H9 (cell line): ENCODE measurements around the gene BCL6B. TPM values are rescaled to one million over a fixed set of nuclear protein-coding genes. Genes with fewer than 3 reads are reported as not detected.

ENCODE experiments used
- DNase-seq: peaks from one replicate; pipeline ENCODE4 v3.0.0-alpha.2; 2017
- H2AFZ ChIP-seq: one replicate; pipeline ENCODE4 v1.6.1; 2013; ENCODE audit warnings: mild to moderate bottlenecking, low read length, control low read depth, moderate library complexity
- H2AK5ac ChIP-seq: 2 replicates; pipeline ENCODE4 v1.6.1; 2013; ENCODE audit warnings: low read length, control low read depth, mixed read lengths; ENCODE audit not compliant: insufficient read length
- H2BK120ac ChIP-seq: one replicate; pipeline ENCODE4 v1.6.1; 2013; ENCODE audit warnings: low read depth, mild to moderate bottlenecking, low read length, control low read depth, inconsistent platforms; ENCODE audit not compliant: poor library complexity, severe bottlenecking
- H2BK12ac ChIP-seq: 2 replicates; pipeline ENCODE4 v1.6.1; 2013; ENCODE audit warnings: low read length, control low read depth, mixed read lengths, low read depth; ENCODE audit not compliant: insufficient read length
- H2BK15ac ChIP-seq: 2 replicates; pipeline ENCODE4 v1.6.1; 2013; ENCODE audit warnings: low read depth, low read length, control low read depth
- H2BK20ac ChIP-seq: one replicate; pipeline ENCODE4 v1.6.1; 2013; ENCODE audit warnings: low read depth, mild to moderate bottlenecking, low read length, control low read depth, inconsistent platforms; ENCODE audit not compliant: poor library complexity, severe bottlenecking
- H2BK5ac ChIP-seq: 2 replicates; pipeline ENCODE4 v1.6.1; 2013; ENCODE audit warnings: low read length, control low read depth, mixed read lengths; ENCODE audit not compliant: insufficient read length
- H3K14ac ChIP-seq: 2 replicates; pipeline ENCODE4 v1.6.1; 2013; ENCODE audit warnings: low read length, control low read depth; ENCODE audit not compliant: insufficient read depth
- H3K18ac ChIP-seq: 2 replicates; pipeline ENCODE4 v1.6.1; 2013; ENCODE audit warnings: low read depth, mild to moderate bottlenecking, mixed read lengths, low read length, control low read depth; ENCODE audit not compliant: insufficient read length
- H3K23ac ChIP-seq: 2 replicates; pipeline ENCODE4 v1.6.1; 2013; ENCODE audit warnings: low read length, control low read depth, mixed read lengths, low read depth; ENCODE audit not compliant: insufficient read length
- H3K23me2 ChIP-seq: 2 replicates; pipeline ENCODE4 v1.6.1; 2013; ENCODE audit warnings: low read depth, mild to moderate bottlenecking, mixed read lengths, low read length, control low read depth; ENCODE audit not compliant: insufficient read length, poor library complexity, severe bottlenecking
- H3K27ac ChIP-seq: 2 replicates; pipeline ENCODE4 v1.5.1; 2013; ENCODE audit warnings: low read length, control low read depth, mixed read lengths, low read depth; ENCODE audit not compliant: insufficient read length
- H3K27me3 ChIP-seq: 2 replicates; pipeline ENCODE4 v1.6.1; 2013; ENCODE audit warnings: low read length, control low read depth, inconsistent platforms; ENCODE audit not compliant: insufficient read depth
- H3K4ac ChIP-seq: 2 replicates; pipeline ENCODE4 v1.6.1; 2013; ENCODE audit warnings: low read depth, mild to moderate bottlenecking, control low read depth, inconsistent platforms, low read length, moderate library complexity
- H3K4me1 ChIP-seq: 2 replicates; pipeline ENCODE4 v1.6.1; 2013; ENCODE audit warnings: low read length, control low read depth, inconsistent platforms; ENCODE audit not compliant: insufficient read depth
- H3K4me2 ChIP-seq: 2 replicates; pipeline ENCODE4 v1.6.1; 2013; ENCODE audit warnings: low read length, control low read depth, mixed read lengths; ENCODE audit not compliant: insufficient read length, insufficient read depth
- H3K56ac ChIP-seq: 2 replicates; pipeline ENCODE4 v1.6.1; 2013; ENCODE audit warnings: low read depth, mild to moderate bottlenecking, mixed read lengths, low read length, control low read depth; ENCODE audit not compliant: insufficient read length
- H3K79me1 ChIP-seq: 2 replicates; pipeline ENCODE4 v1.6.1; 2013; ENCODE audit warnings: low read depth, mild to moderate bottlenecking, moderate library complexity, low read length, control low read depth, inconsistent platforms; ENCODE audit not compliant: insufficient read depth, poor library complexity, severe bottlenecking
- H3K79me2 ChIP-seq: 2 replicates; pipeline ENCODE4 v1.6.1; 2013; ENCODE audit warnings: low read length, control low read depth, inconsistent platforms; ENCODE audit not compliant: insufficient read depth
- H3K9ac ChIP-seq: 2 replicates; pipeline ENCODE4 v1.6.1; 2013; ENCODE audit warnings: low read length, control low read depth, mixed read lengths; ENCODE audit not compliant: insufficient read length; ENCODE audit errors: extremely low read depth
- H3K9me3 ChIP-seq: one replicate; pipeline ENCODE4 v1.6.1; 2013; ENCODE audit warnings: low read depth, low read length, inconsistent platforms; ENCODE audit not compliant: control insufficient read depth
- H3T11ph ChIP-seq: one replicate; pipeline ENCODE4 v1.6.1; 2013; ENCODE audit warnings: mild to moderate bottlenecking, low read length, control low read depth, inconsistent platforms
- H4K20me1 ChIP-seq: one replicate; pipeline ENCODE4 v1.6.1; 2013; ENCODE audit not compliant: control insufficient read depth, insufficient read length, insufficient read depth
- H4K5ac ChIP-seq: 2 replicates; pipeline ENCODE4 v1.6.1; 2013; ENCODE audit warnings: low read depth, mild to moderate bottlenecking, mixed read lengths, low read length, control low read depth; ENCODE audit not compliant: insufficient read length
- H4K8ac ChIP-seq: replicated peaks from 2 replicates; pipeline ENCODE4 v1.6.1; 2013; ENCODE audit warnings: low read length, control low read depth, mixed read lengths, low read depth; ENCODE audit not compliant: insufficient read length
- H4K91ac ChIP-seq: 2 replicates; pipeline ENCODE4 v1.6.1; 2013; ENCODE audit warnings: low read depth, mild to moderate bottlenecking, moderate library complexity, mixed read lengths, low read length, control low read depth; ENCODE audit not compliant: insufficient read length
- H3K27ac Mint-ChIP-seq, 3 experiments: 2 replicates in 2 of 3; 3 replicates in 1 of 3; pipeline ENCODE4 v1.8.0; 2020 to 2021; ENCODE audit warnings: mixed read lengths in 3 of 3, mild to moderate bottlenecking in 1 of 3, moderate library complexity in 1 of 3
- H3K27me3 Mint-ChIP-seq: 2 replicates; pipeline ENCODE4 v1.8.0; 2021; ENCODE audit warnings: low read depth, mild to moderate bottlenecking, moderate library complexity, mixed read lengths
- H3K36me3 Mint-ChIP-seq, 3 experiments: 2 replicates in 2 of 3; 3 replicates in 1 of 3; pipeline ENCODE4 v1.8.0; 2020 to 2021; ENCODE audit warnings: low read depth in 3 of 3, mixed read lengths in 3 of 3; ENCODE audit not compliant: insufficient read depth in 1 of 3
- H3K4me1 Mint-ChIP-seq, 2 experiments: 2 replicates each; pipeline ENCODE4 v1.8.0; 2020; ENCODE audit warnings: mixed read lengths in 2 of 2
- H3K4me3 Mint-ChIP-seq, 2 experiments: 2 replicates in 1 of 2; 3 replicates in 1 of 2; pipeline ENCODE4 v1.8.0; 2020 to 2021; ENCODE audit warnings: mild to moderate bottlenecking in 2 of 2, mixed read lengths in 2 of 2, moderate library complexity in 1 of 2
- H3K9me3 Mint-ChIP-seq, 2 experiments: 2 replicates in 1 of 2; 3 replicates in 1 of 2; pipeline ENCODE4 v1.8.0; 2020; ENCODE audit warnings: mild to moderate bottlenecking in 2 of 2, mixed read lengths in 2 of 2, moderate library complexity in 1 of 2
- WGBS: extraction: QIAGEN DNeasy Blood & Tissue Kit; methylation state at CpG from one replicate; pipeline ENCODE4 v1.1.7; 2013; ENCODE audit warnings: missing lambda C conversion rate, low lambda C conversion rate, mixed read lengths; ENCODE audit not compliant: insufficient read length; ENCODE audit errors: extremely low coverage; 5-methylcytosine and 5-hydroxymethylcytosine counted together
- total RNA-seq: library from RNA; stranded (reverse); gene quantifications from 2 replicates; pipeline ENCODE4 v1.2.1, GENCODE V29; 2021
- TF ChIP-seq, protein P1 (sequence below): fragments of 200-600 bp; sonication (generic); conservative IDR thresholded peaks from 3 replicates; pipeline ENCODE4 v1.8.0; 2021; ENCODE audit warnings: antibody characterized with exemption, mild to moderate bottlenecking

The BCL6B gene
- total RNA-seq, 1 experiment from 2014 or later, result 3.3 TPM

DNA sequence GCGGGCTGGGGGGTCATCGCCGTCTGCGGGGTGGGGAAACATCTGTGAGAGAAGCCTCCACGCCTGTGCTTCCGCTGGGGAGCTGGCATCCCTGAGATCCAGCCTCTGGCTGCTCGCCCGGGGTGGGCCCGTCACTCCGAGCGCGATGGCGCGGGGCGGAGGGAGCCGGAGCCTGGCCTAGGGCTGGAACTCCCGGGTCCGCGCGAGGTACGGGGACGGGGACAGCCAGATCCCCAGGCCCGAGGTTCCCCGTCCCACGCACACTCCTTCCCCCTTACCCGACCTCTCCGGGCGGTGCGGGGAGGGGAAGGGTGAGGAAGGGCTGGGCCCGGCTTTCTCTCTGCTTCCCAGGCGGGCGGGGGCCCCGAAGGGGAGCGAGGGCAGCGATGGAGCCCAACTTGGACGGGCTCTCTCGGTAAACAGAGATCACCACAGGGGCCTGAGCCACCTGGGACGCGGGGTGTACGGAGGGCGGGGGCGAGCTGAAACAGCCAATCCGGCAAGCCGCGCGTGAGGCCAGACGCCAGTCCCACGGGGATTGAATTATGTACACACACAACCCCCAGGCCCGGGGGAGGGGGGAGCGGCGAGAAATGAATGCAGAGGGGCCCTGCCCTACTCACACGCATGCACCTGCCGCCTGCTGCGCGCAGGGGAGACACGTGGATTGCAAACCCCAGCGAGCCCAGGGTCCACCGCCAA, 20.8 kb downstream of the BCL6B start, which contains the start of gene SLC16A11:
TSS of gene SLC16A11 (minus strand) at position 596 of the 702 bp plus-strand sequence. CDS start at position 17, 579 bp downstream.
- no peak within 1 kb of the TSS for H2AK5ac ChIP-seq
- Mint-ChIP-seq H3K36me3 (no peaks in the 10 kb centered on the region), H3K27me3 (peaks cover 83% of the 10 kb centered on the region), H3K27ac (no peak within 1 kb of the TSS), H3K4me1 (peaks cover 23 to 37% of the 10 kb centered on the region in 2 experiments), H3K4me3 (peak within 1 kb of the TSS; percentile 56 to 81), H3K9me3 (no peaks in the 10 kb centered on the region)
- H3K27me3 ChIP-seq, result peaks cover 6% of the 10 kb centered on the region
- no peak within 1 kb of the TSS for H4K8ac ChIP-seq
- H2BK5ac ChIP-seq, result no peak within 1 kb of the TSS
- H4K91ac ChIP-seq, result no peak within 1 kb of the TSS
- no peak within 1 kb of the TSS for H3K4ac ChIP-seq
- H3K27ac ChIP-seq, result no peak within 1 kb of the TSS
- no peak within 1 kb of the TSS for H3K9ac ChIP-seq
- no peak within 1 kb of the TSS for H2BK20ac ChIP-seq
- no CpG with 5 or more reads among the region's 58 CpGs for WGBS
- no peak within 1 kb of the TSS for H4K5ac ChIP-seq
- TF ChIP-seq, protein P1, sequence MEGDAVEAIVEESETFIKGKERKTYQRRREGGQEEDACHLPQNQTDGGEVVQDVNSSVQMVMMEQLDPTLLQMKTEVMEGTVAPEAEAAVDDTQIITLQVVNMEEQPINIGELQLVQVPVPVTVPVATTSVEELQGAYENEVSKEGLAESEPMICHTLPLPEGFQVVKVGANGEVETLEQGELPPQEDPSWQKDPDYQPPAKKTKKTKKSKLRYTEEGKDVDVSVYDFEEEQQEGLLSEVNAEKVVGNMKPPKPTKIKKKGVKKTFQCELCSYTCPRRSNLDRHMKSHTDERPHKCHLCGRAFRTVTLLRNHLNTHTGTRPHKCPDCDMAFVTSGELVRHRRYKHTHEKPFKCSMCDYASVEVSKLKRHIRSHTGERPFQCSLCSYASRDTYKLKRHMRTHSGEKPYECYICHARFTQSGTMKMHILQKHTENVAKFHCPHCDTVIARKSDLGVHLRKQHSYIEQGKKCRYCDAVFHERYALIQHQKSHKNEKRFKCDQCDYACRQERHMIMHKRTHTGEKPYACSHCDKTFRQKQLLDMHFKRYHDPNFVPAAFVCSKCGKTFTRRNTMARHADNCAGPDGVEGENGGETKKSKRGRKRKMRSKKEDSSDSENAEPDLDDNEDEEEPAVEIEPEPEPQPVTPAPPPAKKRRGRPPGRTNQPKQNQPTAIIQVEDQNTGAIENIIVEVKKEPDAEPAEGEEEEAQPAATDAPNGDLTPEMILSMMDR, result no peak
- H3K14ac ChIP-seq, result peak within 1 kb of the TSS; percentile 32; the same call in 1 of the 2 replicates
- no peak within 1 kb of the TSS for H3T11ph ChIP-seq
- DNase-seq, result no peak
- H2BK12ac ChIP-seq, result no peak within 1 kb of the TSS
- H3K18ac ChIP-seq, result peak within 1 kb of the TSS; percentile 24
- no peaks in the 10 kb centered on the region for H3K79me2 ChIP-seq
- no peaks in the 10 kb centered on the region for H3K9me3 ChIP-seq
- no peaks in the 10 kb centered on the region for H3K4me1 ChIP-seq
- H4K20me1 ChIP-seq, result no peaks in the 10 kb centered on the region
- peaks cover 33% of the 10 kb centered on the region for H3K23me2 ChIP-seq
- no peak within 1 kb of the TSS for H2BK15ac ChIP-seq
- peak within 1 kb of the TSS; percentile 77 for H3K4me2 ChIP-seq
- no peak within 1 kb of the TSS for H2BK120ac ChIP-seq
- H3K56ac ChIP-seq, result no peak within 1 kb of the TSS
- no peak within 1 kb of the TSS for H2AFZ ChIP-seq
- no peaks in the 10 kb centered on the region for H3K79me1 ChIP-seq
- no peak within 1 kb of the TSS for H3K23ac ChIP-seq
